Superior temporal gyrus (tissue), 1 donor: ENCODE measurements around the gene CMIP.
"Not testable (repeated sequence)": the region's sequence is repeated elsewhere in the genome, so short reads cannot be mapped to it uniquely, and the experiment has no call there.

Experiments used
- DNase-seq: peaks from one replicate; pipeline ENCODE4 v3.0.0-alpha.2; 2016; ENCODE audit errors: extremely low spot score

Gene CMIP

DNA sequence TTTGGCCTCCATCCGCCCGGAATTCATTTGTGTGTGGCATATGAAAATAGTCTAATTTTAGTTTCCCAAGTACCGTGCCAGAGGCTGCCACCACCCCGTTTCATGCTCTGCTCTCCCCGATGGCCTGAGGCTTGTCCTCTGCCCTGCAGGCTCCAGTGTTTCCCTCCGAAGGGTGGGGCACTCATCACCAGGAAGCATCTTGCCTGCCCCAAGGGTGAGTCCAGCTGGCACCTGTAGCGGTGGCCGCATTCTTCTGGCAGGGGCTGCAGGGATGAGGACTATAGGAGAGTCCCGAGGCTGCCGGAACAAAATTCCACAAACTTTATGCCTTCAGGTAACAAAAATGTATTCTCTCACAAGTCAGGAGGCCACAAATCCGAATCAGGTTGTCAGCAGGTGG, 23.1 kb upstream of the CMIP start:
- DNase-seq: no peak

- not testable (repeated sequence) for DNase-seq
Measured at GRCh38 chr16:81422153-81422552, 22.5 kb upstream of the CMIP start.

GRCh38 chr16:81424771-81425170, 19.8 kb upstream of the CMIP start:
- DNase-seq: no peak

DNA sequence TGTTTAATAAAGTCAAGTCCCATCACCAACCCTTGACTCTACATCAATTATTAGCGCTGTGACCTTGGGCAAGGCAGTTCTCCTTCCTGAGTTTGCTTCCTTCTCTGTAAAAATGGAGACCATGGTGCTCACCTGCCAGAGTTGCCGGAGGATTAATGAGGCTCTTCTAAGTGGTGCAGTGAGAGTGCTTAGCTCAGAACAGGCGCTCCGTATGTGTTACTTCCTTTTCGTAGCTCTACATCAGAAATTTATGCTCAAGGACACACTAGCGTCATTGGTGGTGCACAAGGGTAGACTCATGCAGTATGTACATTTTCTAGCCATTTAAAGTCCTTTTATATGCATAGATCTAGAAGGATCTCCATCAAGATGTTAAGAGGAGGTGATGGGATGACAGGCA, 17.4 kb upstream of the CMIP start:
- no peak for DNase-seq

- DNase-seq: no peak
Measured at GRCh38 chr16:81429045-81429521, 15.5 kb upstream of the CMIP start.

GRCh38 chr16:81431554-81432353, 12.9 kb upstream of the CMIP start:
- no peak for DNase-seq

DNA sequence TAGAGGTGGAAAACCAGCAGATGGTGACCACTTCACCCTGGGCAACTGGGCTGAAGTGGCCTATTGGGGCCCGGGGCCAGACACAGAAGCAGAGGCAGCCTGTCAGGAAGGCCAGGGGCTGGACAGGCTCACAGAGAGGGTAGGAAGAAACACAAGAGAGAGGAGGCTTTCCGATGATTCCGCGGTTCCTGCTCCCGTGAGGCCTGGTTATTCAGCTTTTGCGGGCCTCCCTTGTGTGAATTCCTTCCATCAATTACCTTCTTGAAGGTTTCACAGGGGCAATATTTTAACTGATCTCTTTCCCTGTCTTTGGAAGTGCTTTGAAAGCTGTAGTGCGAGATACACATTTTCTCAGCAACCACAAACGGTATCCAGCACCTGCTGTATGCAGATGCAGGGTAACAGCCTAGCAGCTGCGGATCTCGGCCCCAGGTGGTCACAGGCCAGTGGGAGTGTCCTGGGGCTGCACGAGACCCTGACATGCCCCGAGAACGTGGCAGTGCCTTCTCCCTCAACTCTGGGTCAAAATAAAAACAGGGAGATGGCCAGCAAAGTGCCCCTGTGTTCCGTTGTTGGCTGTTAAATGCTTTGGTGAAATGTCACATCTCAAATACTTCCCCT, 11.6 kb upstream of the CMIP start:
- no peak for DNase-seq

GRCh38 chr16:81435103-81435502, 9.5 kb upstream of the CMIP start:
- no peak for DNase-seq

GRCh38 chr16:81435567-81435966, 9.0 kb upstream of the CMIP start:
- DNase-seq: no peak

- no peak for DNase-seq
Measured at GRCh38 chr16:81436386-81436785, 8.2 kb upstream of the CMIP start.

- no peak for DNase-seq
Measured at GRCh38 chr16:81437865-81438264, 6.7 kb upstream of the CMIP start.

- no peak for DNase-seq
Measured at GRCh38 chr16:81440888-81441761, 3.5 kb upstream of the CMIP start.

DNA sequence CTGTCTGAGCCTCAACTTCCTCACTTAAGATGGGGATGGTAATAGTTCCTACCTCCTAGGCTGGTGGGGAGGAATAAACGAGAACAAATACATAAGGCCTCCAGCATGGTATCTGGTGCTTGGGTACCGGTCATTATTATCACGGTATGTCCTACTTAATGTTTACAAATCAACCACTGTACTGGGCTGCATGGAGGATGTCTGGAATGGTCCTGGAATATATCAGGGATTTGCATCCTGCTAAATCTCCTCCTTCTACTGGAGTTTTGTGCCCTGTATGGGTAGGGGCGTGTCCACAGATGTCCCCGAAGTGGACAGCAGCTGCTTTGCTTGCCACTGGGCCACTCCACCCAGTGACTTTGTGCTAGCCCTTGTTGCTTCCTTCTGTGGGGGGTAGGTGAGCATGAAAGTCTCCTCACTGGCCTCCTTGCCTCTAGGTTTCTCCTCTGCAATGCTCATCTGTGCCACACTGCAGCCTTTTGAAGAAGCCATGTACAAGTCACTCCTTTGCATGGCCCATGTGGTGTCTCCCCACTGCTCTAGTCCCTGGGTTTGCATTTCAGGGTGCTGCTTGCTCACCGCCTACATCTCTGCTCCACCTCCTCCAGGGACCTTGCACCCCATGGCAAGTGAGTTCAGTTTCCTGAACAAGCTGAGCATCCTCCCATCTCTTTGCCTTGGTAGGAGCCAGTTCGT, 2.2 kb upstream of the CMIP start:
- DNase-seq: no peak

DNA sequence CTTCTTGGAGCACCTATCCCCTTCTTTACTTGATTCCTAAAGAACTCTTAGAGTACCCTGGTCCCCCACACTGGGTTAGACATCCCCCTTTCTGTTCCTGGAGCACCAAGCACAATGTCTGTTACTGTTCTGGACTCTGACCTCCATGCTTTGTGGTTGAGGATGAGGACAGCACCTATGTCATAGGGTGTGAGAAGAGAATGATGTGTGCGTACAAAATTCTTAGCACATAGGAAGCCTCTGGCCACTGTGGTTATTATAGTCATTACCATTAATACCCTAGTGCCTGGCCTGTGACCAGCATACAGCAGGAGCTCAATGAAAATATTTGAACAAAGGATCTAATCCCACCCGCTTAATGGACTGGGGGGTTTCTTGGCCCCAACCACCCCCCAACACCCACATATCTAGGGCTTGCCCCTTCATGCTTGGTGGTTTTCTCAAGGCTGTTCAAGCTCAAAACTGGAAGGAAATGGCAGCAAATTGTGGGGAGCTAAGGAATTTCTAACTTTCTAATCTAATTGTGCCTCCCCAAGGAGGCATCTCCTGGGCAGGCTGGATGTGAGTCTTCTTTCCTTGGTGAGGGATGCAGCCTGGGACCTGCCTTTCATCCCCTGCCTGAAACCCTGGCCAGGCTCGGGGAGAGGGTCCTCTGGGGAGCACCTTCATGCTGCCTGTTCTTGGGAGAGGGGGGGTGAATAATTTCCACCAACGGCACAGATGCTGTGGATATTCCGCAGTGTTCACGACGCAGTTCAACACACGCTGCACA, 1.5 kb upstream of the CMIP start:
- DNase-seq: no peak

- no peak for DNase-seq
Measured at GRCh38 chr16:81443688-81444447, 740 bp upstream of the CMIP start.

- DNase-seq: no peak
Measured at GRCh38 chr16:81445143-81445961, 744 bp downstream of the CMIP start.

DNA sequence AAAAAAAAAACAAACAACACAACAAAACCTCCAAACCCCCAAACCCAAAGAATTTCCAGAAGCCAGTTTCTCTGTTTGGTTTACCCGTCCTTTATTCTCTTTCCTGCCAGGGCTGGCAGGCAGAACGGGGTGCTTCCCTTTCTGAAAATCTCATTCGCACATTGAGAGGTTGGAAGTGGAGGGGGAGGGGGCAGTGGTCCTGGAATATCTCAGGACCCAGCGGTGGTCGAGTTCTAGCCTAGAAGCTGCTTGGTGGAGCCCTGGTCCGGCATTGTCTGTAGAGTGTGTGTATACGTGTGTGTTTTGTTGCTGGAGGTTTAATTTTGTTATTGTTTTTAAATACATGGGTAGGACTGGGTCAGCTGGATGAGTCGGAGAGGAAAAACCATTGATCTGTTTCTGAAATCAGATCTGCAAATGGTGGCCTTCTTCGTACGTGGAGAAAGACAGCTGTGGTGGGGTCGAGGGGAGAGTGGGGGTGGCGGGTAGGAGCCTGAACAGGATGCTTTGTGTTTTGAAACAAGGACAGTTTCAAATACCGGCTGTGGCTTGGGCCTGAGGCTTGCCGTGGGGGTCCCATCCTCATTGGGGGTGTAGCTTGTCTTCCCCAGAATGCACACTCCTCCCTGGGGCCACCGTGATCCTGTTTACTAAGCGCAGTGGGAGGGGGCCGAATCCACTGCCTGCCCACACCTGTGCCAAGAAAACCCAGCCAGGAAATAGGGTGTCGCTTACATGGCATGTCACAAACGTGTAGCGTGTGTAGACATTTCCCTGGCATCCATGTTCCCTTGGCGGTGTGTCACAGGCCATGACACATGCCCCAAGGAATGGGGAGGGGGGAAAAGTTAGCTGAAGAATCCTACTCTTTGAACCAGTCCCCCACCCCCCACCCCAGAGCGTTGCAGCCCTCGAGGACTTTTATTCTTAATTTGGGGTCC, 1.6 kb downstream of the CMIP start:
- DNase-seq: peak; percentile 37

GRCh38 chr16:81446907-81447268, 2.3 kb downstream of the CMIP start:
- DNase-seq: no peak
